Dermis blood vessel endothelial cell (primary cell): ENCODE results near the gene BRD9. TPM values are rescaled to one million over a fixed set of nuclear protein-coding genes. Genes with fewer than 3 reads are reported as not detected.
"Not testable (repeated sequence)": the region's sequence is repeated elsewhere in the genome, so short reads cannot be mapped to it uniquely, and the experiment has no call there.

Source experiments
- DNase-seq: peaks from one replicate; pipeline ENCODE4 v3.0.0; 2010
- total RNA-seq: library from RNA; depleted of rRNA; stranded (reverse); fragments of >200 nt; gene quantifications from 2 replicates; pipeline ENCODE4 v1.2.3, GENCODE V29; 2014

Gene BRD9
- 51.6 and 53.1 TPM in 2 replicates for total RNA-seq

GRCh38 chr5:892394-893136 is at the start of gene BRD9, which contains the start of gene TRIP13:
Gene BRD9 (minus strand): TSS chr5:892801. CDS start chr5:892657, 144 bp downstream.
Gene TRIP13 (plus strand): TSS chr5:892884. CDS start chr5:892999, 115 bp downstream.
- peak; percentile 82 for DNase-seq

GRCh38 chr5:940741-941140 is 48.1 kb upstream of the BRD9 start:
- DNase-seq = not testable (repeated sequence)

- DNase-seq = no peak
Observed at GRCh38 chr5:939368-939767, 46.8 kb upstream of the BRD9 start.

- DNase-seq = no peak
Observed at GRCh38 chr5:937151-937924, 44.7 kb upstream of the BRD9 start.

- no peak for DNase-seq
Observed at GRCh38 chr5:936149-937144, 43.8 kb upstream of the BRD9 start.

- DNase-seq = no peak
Observed at GRCh38 chr5:935510-936084, 43.0 kb upstream of the BRD9 start.

- DNase-seq = not testable (repeated sequence)
Observed at GRCh38 chr5:934381-934967, 41.9 kb upstream of the BRD9 start.

- not testable (repeated sequence) for DNase-seq
Observed at GRCh38 chr5:933951-934350, 41.4 kb upstream of the BRD9 start.

GRCh38 chr5:933251-933861 is 40.8 kb upstream of the BRD9 start:
- peak; percentile 42 for DNase-seq

GRCh38 chr5:932628-933250 is 40.1 kb upstream of the BRD9 start:
- peak; percentile 38 for DNase-seq

- DNase-seq = no peak
Observed at GRCh38 chr5:932151-932627, 39.6 kb upstream of the BRD9 start.

- DNase-seq = no peak
Observed at GRCh38 chr5:931570-932145, 39.1 kb upstream of the BRD9 start.

- DNase-seq = no peak
Observed at GRCh38 chr5:930866-931265, 38.3 kb upstream of the BRD9 start.

- no peak for DNase-seq
Observed at GRCh38 chr5:929596-929995, 37.0 kb upstream of the BRD9 start.

- not testable (repeated sequence) for DNase-seq
Observed at GRCh38 chr5:929182-929581, 36.6 kb upstream of the BRD9 start.

- no peak for DNase-seq
Observed at GRCh38 chr5:927172-928015, 34.8 kb upstream of the BRD9 start.

GRCh38 chr5:926417-927171 is 34.0 kb upstream of the BRD9 start:
- peak; percentile 53 for DNase-seq

- DNase-seq = peak; percentile 87
Observed at GRCh38 chr5:923281-923873, 30.8 kb upstream of the BRD9 start.
